Measurements from ENCODE around the gene ELMOD1. TPM values are rescaled to one million over a fixed set of nuclear protein-coding genes. Genes with fewer than 3 reads are reported as not detected.

The ELMOD1 gene
- 100 to 1,000 TPM in 1 of 2 donors, 10 to 100 TPM in 1; 17.2 to 102 TPM for total RNA-seq
- 10 to 100 TPM; 77.6 to 83.8 TPM for polyA plus RNA-seq (ENCODE audit: insufficient read length in 2 of 2)
- long read RNA-seq, donor 1, transcript ELMOD1-202 (11 exons, 1,990 nt) = major isoform, 31 of 36 reads
- long read RNA-seq, donor 1, partial matches to known transcripts = 0 of 36 reads
- long read RNA-seq, donor 1, other reads (novel, unspliced or antisense) = 0 of 36 reads
- long read RNA-seq, donor 2, partial matches to known transcripts = 18 of 22 reads
- long read RNA-seq, donor 2, other reads (novel, unspliced or antisense) = 0 of 22 reads
- long read RNA-seq, donor 3, transcript ELMOD1-202 (11 exons, 1,990 nt) = major isoform, 14 of 14 reads
- long read RNA-seq, donor 3, partial matches to known transcripts = 0 of 14 reads
- long read RNA-seq, donor 3, other reads (novel, unspliced or antisense) = 0 of 14 reads
- long read RNA-seq, donor 4, partial matches to known transcripts = 0 of 1 reads
- long read RNA-seq, donor 4, other reads (novel, unspliced or antisense) = 0 of 1 reads

DNA sequence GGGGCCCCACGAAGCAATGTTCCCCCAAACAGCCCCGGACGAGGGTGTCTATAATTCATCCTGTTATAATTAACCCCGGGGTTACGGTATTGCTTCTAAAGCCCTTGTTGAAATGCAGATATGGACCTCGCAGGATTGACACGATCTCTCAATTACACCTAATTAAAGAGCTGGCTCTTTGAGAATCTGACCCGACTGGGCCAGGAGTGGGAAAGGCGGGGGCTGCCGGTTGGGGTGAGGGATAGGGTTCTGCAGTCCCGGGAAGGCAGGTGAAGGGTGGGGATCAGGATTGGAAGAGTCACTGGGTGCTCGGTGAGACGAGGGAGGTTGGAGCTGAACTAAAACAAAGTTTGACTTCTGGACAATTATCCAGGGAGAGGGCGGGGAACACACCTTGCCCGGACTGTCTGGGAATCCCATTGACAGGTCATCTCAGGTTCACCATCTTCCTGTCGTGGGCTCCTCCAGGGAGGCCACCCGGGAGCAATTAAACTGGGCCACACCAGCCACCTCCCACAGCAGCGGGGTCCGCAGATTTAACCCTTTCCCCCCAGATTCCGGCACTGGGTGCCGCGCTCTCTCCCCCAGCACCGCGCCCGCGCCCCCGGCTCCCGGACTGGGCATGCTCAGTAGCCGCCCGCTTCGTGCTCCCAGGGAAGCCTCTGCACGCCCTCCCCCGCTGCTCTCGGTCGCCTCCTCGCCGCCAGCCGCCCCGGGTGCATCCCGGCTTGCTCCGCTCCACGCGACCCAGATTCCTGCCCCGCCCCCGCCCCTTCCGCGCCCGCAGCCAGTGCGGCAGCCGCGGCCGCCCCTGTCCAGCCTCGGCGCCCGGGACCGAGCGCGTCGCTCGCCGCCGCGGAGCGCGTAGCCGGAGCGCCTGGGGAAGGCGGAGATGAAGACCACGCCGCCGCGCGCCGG, at the start of gene ELMOD1:
Gene ELMOD1 (plus strand): TSS at position 688 of the 918 bp plus-strand sequence. CDS start 27,043 bp downstream, outside the sequence.
- Histone ChIP-seq H3K4me1 (ENCODE audit: control insufficient read depth, insufficient read depth, low read length) (peaks cover 22% of the 10 kb centered on the region), H3K36me3 (ENCODE audit: control insufficient read depth, insufficient read depth, low read length) (no peaks in the 10 kb centered on the region), H3K27ac (ENCODE audit: low read depth, low read length) (peak within 1 kb of the TSS; percentile 54), H3K27me3 (ENCODE audit: control insufficient read depth, insufficient read depth, low read length) (peaks cover 34% of the 10 kb centered on the region), H3K4me3 (ENCODE audit: low read depth, low read length) (peak within 1 kb of the TSS; percentile 61), H3K9me3 (ENCODE audit: control insufficient read depth, insufficient read depth, low read length) (no peaks in the 10 kb centered on the region)
- DNase-seq (ENCODE audit: low read depth in 4 of 6, low spot score in 6 of 6) = peak in 3 of 6 donors; percentile 39 to 92 (median 83)
- WGBS (ENCODE audit: insufficient coverage) = under 1% methylated on average over 66 of the region's 74 CpGs

DNA sequence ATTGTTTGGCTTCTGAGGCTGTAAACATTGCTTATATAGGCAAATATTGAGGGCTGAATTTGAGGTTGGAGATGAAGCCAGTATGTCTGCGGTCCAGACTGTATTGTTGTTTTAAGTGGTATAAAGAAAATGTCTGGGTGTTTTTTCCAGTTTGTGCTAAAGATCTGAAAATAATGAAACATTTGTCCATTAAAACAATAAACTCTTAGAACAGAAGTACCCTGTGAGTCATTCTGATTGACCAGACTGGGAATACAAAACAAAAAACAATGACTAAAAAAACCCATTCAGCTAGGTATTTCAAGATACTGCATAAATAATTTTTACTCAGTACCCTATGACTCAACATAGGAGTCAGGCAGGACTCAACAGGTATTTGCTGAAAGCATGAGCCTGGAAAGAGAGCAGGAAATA, 45.8 kb upstream of the ELMOD1 start:
- WGBS (ENCODE audit: insufficient coverage) = no CpG with 5 or more reads among the region's 1 CpG
- Histone ChIP-seq H3K36me3 (ENCODE audit: control insufficient read depth, insufficient read depth, low read length) (no peaks in the 10 kb centered on the region), H3K4me1 (ENCODE audit: control insufficient read depth, insufficient read depth, low read length) (no peaks in the 10 kb centered on the region)

GRCh38 chr11:107547961-107548360, 43.0 kb upstream of the ELMOD1 start:
- H3K9me3 ChIP-seq (ENCODE audit: control insufficient read depth, insufficient read depth, low read length) = no peaks in the 10 kb centered on the region
- no peaks in the 10 kb centered on the region for H3K4me1 ChIP-seq (ENCODE audit: control insufficient read depth, insufficient read depth, low read length)
- 60% methylated on average over 1 of the region's 4 CpGs for WGBS (ENCODE audit: insufficient coverage)
- DNase-seq (ENCODE audit: low read depth in 4 of 6, low spot score in 6 of 6) = peak in 1 of 6 donors; percentile 31
- H3K4me3 ChIP-seq (ENCODE audit: low read depth, low read length) = no peak overlapping the region
- H3K27me3 ChIP-seq (ENCODE audit: control insufficient read depth, insufficient read depth, low read length) = no peaks in the 10 kb centered on the region
- H3K36me3 ChIP-seq (ENCODE audit: control insufficient read depth, insufficient read depth, low read length) = peaks cover 6% of the 10 kb centered on the region
- no peak overlapping the region for H3K27ac ChIP-seq (ENCODE audit: low read depth, low read length)

More for the DNA sequence above, 45.8 kb upstream of the ELMOD1 start:
- Histone ChIP-seq H3K9me3 (ENCODE audit: control insufficient read depth, insufficient read depth, low read length) (no peaks in the 10 kb centered on the region), H3K27ac (ENCODE audit: low read depth, low read length) (no peak overlapping the region), H3K27me3 (ENCODE audit: control insufficient read depth, insufficient read depth, low read length) (no peaks in the 10 kb centered on the region), H3K4me3 (ENCODE audit: low read depth, low read length) (no peak overlapping the region)
- no peak for DNase-seq (ENCODE audit: low read depth in 4 of 6, low spot score in 6 of 6)

DNA sequence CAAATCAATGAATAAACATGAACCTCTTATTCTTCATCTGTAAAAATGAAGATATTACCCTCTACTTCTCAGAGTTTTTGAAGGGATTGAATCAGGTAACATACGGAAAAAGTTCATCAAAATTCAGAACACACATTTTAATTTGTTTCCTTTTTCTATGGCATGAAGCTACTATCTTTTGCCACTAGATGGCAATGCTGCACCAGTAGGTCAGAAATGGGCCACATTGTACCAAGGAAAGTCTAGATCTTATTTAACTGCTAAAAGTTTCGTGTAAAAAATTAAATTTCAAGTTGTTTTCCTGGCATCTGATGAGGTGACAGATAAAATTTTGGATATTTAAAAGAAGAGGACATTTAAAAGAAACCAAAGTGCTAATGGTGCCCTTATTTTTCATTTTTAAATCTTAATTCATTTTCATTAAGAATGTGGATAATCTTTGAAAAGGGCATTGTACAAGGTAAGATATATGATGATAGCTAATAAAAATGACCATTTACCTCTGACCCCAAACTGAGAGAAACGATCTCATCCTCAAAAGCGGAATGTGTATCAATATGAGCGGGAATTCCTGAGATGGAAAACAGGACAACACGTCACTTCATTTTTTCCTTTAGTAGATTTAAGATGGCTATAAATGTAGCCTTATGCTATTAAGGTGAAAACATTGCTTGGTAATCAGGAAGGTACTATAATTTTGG, 41.5 kb upstream of the ELMOD1 start:
- DNase-seq (ENCODE audit: low read depth in 4 of 6, low spot score in 6 of 6) = peak in 4 of 6 donors; percentile 29 to 83 (median 55)
- 20% methylated on average over 1 of the region's 6 CpGs for WGBS (ENCODE audit: insufficient coverage)

DNA sequence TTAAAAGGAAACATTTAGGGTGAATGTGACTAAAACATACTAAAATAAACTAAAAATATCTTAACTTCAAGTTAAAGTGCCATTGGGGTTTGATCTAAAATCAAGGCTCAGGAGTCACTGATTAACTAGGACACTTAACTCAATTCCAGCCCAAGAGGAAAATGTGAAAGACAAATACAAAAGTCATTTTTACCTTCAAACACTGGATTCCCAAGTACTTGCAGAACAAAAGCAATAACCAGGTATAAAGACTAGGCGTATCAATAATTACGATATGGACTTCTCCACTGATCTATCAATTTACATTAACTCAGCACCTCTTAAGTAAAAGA, 41.0 kb upstream of the ELMOD1 start:
- no peak overlapping the region for H3K4me3 ChIP-seq (ENCODE audit: low read depth, low read length)
- H3K27ac ChIP-seq (ENCODE audit: low read depth, low read length) = no peak overlapping the region
- no peaks in the 10 kb centered on the region for H3K27me3 ChIP-seq (ENCODE audit: control insufficient read depth, insufficient read depth, low read length)
- WGBS (ENCODE audit: insufficient coverage) = no CpG with 5 or more reads among the region's 2 CpGs
- peaks cover 6% of the 10 kb centered on the region for H3K36me3 ChIP-seq (ENCODE audit: control insufficient read depth, insufficient read depth, low read length)
- no peaks in the 10 kb centered on the region for H3K9me3 ChIP-seq (ENCODE audit: control insufficient read depth, insufficient read depth, low read length)
- no peak for DNase-seq (ENCODE audit: low read depth in 4 of 6, low spot score in 6 of 6)
- no peaks in the 10 kb centered on the region for H3K4me1 ChIP-seq (ENCODE audit: control insufficient read depth, insufficient read depth, low read length)

More for the DNA sequence above, 41.5 kb upstream of the ELMOD1 start:
- peaks cover 6% of the 10 kb centered on the region for H3K36me3 ChIP-seq (ENCODE audit: control insufficient read depth, insufficient read depth, low read length)
- no peaks in the 10 kb centered on the region for H3K4me1 ChIP-seq (ENCODE audit: control insufficient read depth, insufficient read depth, low read length)
- H3K27ac ChIP-seq (ENCODE audit: low read depth, low read length) = no peak overlapping the region
- no peak overlapping the region for H3K4me3 ChIP-seq (ENCODE audit: low read depth, low read length)
- H3K9me3 ChIP-seq (ENCODE audit: control insufficient read depth, insufficient read depth, low read length) = no peaks in the 10 kb centered on the region
- no peaks in the 10 kb centered on the region for H3K27me3 ChIP-seq (ENCODE audit: control insufficient read depth, insufficient read depth, low read length)

GRCh38 chr11:107550304-107550703, 40.6 kb upstream of the ELMOD1 start:
- H3K27ac ChIP-seq (ENCODE audit: low read depth, low read length) = no peak overlapping the region
- no peak for DNase-seq (ENCODE audit: low read depth in 4 of 6, low spot score in 6 of 6)
- no peaks in the 10 kb centered on the region for H3K4me1 ChIP-seq (ENCODE audit: control insufficient read depth, insufficient read depth, low read length)
- WGBS (ENCODE audit: insufficient coverage) = no CpG with 5 or more reads among the region's 4 CpGs
- peaks cover 6% of the 10 kb centered on the region for H3K36me3 ChIP-seq (ENCODE audit: control insufficient read depth, insufficient read depth, low read length)
- H3K27me3 ChIP-seq (ENCODE audit: control insufficient read depth, insufficient read depth, low read length) = no peaks in the 10 kb centered on the region
- no peaks in the 10 kb centered on the region for H3K9me3 ChIP-seq (ENCODE audit: control insufficient read depth, insufficient read depth, low read length)
- H3K4me3 ChIP-seq (ENCODE audit: low read depth, low read length) = no peak overlapping the region

DNA sequence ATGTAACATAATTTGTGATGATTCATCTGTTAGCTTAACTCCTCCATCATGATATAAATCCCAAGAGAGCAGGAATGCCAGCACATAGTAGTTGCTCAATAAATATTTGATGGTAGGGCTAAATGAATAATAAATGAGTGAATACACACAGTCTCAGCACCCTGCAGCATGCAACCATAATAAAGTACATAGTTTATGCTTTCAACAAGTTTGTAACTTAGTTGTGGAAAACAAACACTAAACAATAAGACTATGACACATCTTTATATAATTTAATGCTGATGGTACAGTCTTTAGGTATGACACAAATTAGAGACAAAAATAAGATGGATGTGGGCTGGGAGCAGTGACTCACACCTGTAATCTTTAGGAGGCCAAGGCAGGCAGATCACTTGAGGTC, 29.3 kb upstream of the ELMOD1 start:
- Histone ChIP-seq H3K9me3 (ENCODE audit: control insufficient read depth, insufficient read depth, low read length) (no peaks in the 10 kb centered on the region), H3K27ac (ENCODE audit: low read depth, low read length) (no peak overlapping the region), H3K4me3 (ENCODE audit: low read depth, low read length) (no peak overlapping the region), H3K36me3 (ENCODE audit: control insufficient read depth, insufficient read depth, low read length) (peaks cover 3% of the 10 kb centered on the region), H3K27me3 (ENCODE audit: control insufficient read depth, insufficient read depth, low read length) (no peaks in the 10 kb centered on the region), H3K4me1 (ENCODE audit: control insufficient read depth, insufficient read depth, low read length) (peaks cover 3% of the 10 kb centered on the region)
- DNase-seq (ENCODE audit: low read depth in 4 of 6, low spot score in 6 of 6) = no peak

DNA sequence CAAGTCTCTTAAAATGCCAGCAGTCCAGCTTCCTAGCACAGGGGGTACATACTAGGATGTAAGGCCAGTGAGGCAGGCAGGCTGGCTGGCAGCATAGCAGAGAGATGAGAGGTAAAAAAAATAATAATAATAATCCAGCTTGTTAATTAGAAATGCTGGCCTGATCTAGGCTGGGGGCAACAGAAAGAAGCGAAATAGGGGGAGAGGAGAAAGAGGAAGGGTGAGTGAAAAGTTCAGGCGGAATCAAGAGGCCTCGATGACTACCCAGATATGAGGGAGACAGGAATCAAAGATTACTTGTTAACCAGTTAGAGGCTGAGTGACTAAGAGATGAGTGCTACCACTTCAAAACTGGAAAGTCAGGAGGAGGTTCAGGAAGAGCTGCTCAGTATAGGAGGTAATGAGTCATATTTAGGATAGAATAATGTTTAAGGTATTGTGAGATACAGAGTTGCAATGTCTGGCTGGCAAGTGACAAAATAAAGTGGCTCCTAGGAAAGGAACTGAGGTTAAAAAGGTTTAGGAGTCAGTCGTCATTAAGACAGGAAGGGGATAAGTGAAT, 28.2 kb upstream of the ELMOD1 start:
- DNase-seq (ENCODE audit: low read depth in 4 of 6, low spot score in 6 of 6) = no peak
- no peaks in the 10 kb centered on the region for H3K9me3 ChIP-seq (ENCODE audit: control insufficient read depth, insufficient read depth, low read length)
- no peaks in the 10 kb centered on the region for H3K27me3 ChIP-seq (ENCODE audit: control insufficient read depth, insufficient read depth, low read length)
- H3K27ac ChIP-seq (ENCODE audit: low read depth, low read length) = no peak overlapping the region
- H3K36me3 ChIP-seq (ENCODE audit: control insufficient read depth, insufficient read depth, low read length) = peaks cover 3% of the 10 kb centered on the region
- H3K4me1 ChIP-seq (ENCODE audit: control insufficient read depth, insufficient read depth, low read length) = peaks cover 3% of the 10 kb centered on the region
- WGBS (ENCODE audit: insufficient coverage) = 79% methylated on average over 3 of the region's 4 CpGs
- H3K4me3 ChIP-seq (ENCODE audit: low read depth, low read length) = no peak overlapping the region

DNA sequence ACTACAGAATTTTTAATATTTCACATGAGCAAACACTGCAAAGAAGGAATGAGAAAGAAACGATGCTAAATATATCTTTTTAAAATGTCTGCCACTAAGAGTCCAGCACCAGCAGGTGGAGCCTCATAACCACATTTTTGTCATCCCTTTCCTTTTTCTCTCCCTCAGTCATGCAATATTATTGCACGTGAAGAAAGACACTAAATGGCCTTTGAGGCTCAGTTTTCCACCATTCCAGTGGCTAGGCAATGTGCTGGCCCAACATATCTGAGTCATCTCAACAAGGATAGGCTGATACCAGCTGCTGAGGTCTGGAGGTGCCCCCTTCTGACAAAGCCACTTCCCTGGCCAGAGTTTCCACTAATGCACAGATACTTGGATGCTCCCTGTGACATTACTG, 27.2 kb upstream of the ELMOD1 start:
- peaks cover 3% of the 10 kb centered on the region for H3K4me1 ChIP-seq (ENCODE audit: control insufficient read depth, insufficient read depth, low read length)
- H3K27ac ChIP-seq (ENCODE audit: low read depth, low read length) = no peak overlapping the region
- peaks cover 3% of the 10 kb centered on the region for H3K36me3 ChIP-seq (ENCODE audit: control insufficient read depth, insufficient read depth, low read length)
- H3K4me3 ChIP-seq (ENCODE audit: low read depth, low read length) = no peak overlapping the region
- WGBS (ENCODE audit: insufficient coverage) = 0% methylated on average over 1 of the region's 2 CpGs
- no peaks in the 10 kb centered on the region for H3K9me3 ChIP-seq (ENCODE audit: control insufficient read depth, insufficient read depth, low read length)
- peak in 4 of 6 donors; percentile 35 to 91 (median 64) for DNase-seq (ENCODE audit: low read depth in 4 of 6, low spot score in 6 of 6)
- H3K27me3 ChIP-seq (ENCODE audit: control insufficient read depth, insufficient read depth, low read length) = no peaks in the 10 kb centered on the region
